GM18907 (cell line): Measurements from ENCODE around the gene SIAH2.

Experiments
- ATAC-seq: cut with Tn5 transposase; IDR thresholded peaks from one replicate; pipeline ENCODE4 v1.9.1; 2021; ENCODE audit warnings: mild to moderate bottlenecking, moderate library complexity; ENCODE audit not compliant: unreplicated experiment

The SIAH2 gene

DNA sequence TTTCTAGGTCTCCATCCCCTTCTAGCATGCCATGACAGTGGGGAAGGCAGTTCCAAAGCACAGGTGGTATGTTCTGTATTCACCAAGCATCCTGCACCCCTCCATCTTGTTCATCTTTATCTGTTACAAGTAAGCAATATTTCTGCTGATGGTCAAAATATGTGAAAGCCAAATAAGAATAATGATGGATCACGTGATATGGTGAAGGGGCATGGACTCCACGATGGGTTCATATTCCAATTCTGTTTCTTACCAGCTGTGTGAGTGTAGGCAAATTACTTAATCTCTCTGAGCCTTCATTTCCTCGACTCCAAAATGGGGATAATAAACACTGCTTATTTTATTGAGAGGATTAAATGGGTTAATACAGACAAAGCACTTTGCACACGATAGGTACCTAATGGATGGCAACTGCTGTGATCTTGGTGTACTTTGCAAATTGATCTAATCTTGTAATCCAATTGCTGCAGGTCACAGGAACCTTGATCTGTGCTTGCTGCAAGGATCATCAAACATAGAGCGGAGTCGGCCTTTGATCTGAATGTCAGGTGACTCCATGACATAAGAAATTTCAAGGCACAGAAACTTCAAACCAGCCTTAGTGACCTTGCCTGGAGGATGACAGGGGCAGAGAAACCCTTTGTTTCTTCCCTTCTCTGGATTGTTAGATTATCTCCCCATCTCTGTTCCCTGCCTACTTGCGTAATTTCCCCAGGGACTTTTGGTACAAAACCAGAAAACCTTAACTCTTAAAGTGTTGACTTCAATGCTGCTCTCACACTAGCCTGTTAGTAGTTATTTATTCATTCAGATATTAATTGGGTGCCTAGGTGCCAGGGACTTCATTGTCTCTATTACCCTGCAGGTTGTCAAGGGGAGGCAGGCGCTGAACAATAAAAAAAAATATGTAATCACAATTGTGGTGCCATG, 25.8 kb downstream of the SIAH2 start:
- ATAC-seq: no peak

DNA sequence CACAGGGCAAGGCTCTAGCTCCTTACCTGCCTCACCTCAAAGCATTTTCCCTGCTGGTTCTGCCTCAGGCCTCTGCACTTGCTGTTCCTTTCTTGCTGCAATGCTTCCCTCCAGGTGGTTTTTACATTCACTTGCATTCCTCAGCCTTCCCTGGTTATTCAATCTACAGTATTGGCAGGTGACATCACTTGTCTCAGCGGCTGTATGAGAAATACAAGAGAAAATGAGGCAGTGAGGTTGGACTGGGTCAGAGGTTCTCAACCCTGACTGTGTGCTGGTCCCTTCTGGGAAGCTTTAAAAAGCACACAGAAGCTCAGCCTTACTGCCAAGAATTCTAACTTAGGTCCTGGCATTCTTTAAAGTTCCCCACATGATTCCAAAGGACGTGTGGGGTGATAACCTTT, 26.7 kb downstream of the SIAH2 start:
- no peak for ATAC-seq

GRCh38 chr3:150734795-150735119, 28.2 kb downstream of the SIAH2 start:
- no peak for ATAC-seq

DNA sequence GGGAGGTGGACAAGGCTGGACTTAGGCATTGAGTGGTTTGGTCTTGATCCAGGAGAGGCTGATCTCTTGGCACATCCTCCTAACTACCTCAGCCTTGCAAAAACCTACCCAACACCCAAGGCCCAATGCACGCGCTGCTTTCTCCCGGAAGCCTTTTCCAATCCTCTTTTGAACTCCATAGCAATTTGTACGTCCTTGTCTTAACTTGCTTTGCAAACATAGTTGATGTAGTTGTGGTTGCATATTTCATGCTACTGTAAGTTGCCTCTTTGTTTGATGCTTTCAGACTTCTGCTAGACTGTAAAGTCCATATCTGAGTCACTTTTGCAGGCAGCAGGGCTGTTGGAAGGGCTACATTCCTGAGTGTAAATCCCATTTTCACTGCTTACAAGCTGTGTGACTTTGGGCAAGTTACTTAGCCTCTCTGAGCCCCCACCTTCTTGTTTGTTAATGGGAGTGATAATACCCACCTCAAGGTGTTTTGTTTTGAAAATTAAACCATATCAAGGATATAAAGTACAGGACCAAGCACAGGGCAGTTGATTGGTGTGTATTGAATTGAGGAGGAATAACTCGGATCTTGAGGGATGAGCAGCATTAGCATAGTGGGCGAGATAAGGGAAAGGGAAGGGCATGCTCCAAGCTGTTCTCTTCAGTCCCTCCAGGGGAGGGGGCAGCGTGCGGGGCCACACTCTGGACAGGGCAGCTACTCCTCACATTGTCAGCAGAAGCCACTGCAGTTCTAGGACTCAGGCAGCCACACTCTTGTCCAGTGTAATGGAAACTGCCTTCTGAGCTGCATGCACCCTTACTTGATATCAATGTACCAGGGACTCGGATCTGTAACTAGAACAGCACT, 28.8 kb downstream of the SIAH2 start:
- ATAC-seq: no peak

DNA sequence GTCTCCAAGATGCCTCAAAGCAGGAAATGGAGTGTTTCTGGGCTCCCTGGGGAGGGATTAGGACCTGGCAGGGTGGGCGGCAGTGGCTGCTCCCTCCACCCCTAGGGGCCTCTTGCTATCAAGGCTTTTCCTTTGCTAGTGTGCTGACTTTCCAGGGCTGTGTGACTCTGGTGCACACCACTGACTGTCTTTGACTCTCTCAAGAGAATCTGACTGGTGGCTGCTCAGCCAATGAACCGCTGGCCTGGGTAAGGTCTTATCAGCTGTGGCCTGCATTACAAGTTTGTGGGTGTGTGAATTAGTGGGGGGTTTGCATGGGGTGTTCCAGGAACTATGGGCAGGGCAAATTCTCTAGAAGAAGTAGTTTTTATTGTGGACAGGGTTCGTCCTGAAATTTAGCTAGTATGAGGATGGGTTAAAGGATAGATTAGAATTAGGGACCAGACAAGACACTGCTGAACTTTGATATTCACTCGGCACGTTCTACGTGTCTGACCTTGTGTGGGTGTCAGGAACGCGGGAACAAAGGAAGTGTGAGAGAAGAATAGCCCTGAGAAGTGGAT, 29.5 kb downstream of the SIAH2 start:
- no peak for ATAC-seq

GRCh38 chr3:150729682-150730360, 33.1 kb downstream of the SIAH2 start:
- ATAC-seq: no peak

DNA sequence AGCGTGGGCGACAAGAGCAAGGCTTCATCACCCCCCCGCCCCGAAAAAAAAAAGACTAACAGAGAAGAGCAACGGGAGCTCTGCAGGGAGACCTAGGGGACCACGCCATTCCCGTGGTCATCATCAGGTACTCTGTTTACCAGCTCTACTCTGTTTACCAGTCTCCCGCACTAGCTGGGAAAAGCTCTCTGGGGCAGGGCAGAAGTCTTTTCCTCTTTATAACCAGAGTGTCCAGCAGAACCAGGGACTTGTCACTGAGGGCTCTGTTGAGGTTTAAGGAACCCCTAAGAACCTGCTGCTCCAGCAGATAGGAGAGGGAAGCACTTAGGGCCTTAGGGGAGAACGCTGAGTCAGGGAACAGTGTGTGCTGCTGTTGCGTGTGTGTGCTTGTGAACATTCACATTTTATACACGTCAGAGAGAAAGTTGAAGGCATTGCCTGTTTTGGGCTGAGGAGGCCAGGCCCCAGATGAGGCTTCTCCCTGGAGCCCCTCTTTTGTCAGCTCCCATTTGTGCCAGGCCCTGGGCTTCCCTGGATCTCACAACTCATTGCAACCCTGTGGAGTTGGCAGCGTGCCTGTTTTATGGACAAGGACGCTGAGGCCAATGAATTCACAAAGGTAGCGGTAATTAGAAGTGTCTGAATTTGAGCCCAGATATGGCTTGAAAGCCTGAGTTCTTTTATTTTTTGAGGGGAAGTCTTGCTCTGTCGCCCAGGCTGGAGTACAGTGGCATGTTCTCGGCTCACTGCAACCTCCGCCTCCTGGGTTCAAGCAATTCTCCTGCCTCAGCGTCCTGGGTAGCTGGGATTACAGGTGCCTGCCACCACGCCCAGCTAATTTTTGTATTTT, 35.1 kb downstream of the SIAH2 start:
- ATAC-seq: no peak

DNA sequence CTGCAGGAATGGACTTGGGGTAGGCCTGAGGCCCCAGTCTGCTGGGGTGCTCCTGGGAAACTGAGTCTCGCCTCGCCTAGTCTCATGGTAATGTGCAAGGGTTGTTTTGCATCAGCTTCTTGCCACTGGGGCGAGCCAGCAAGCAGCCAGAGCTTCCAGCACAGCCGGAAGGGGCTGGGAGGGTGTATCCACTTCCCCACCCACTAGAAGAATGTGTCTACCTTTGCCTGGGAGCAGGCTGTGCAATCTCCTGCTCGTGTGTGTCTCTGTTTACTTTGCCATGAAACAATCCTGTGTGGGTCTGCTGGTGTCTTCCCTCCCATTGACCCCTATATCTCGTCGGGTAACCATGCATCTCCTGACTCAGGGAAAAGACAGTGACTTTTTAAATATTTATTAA, 37.4 kb downstream of the SIAH2 start:
- ATAC-seq: no peak

DNA sequence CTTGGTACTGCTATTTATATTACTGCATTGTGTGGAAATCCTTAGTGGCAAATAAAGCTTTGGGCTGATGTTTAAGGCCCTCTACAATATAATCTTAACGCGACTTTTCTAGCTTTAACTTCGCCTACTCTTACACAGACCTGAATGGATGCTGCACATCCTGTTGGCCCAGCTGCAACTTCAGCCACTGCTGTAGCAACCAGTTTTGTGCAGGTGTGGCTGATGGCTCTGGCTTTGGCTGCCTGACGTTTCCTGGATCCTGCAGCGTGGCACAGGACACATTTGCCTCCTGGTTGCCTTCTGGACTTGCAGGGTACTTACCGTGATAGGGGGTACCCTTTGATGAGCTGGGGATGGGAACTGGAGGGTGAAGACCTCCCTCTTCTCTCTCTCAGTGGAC, 39.0 kb downstream of the SIAH2 start:
- no peak for ATAC-seq

DNA sequence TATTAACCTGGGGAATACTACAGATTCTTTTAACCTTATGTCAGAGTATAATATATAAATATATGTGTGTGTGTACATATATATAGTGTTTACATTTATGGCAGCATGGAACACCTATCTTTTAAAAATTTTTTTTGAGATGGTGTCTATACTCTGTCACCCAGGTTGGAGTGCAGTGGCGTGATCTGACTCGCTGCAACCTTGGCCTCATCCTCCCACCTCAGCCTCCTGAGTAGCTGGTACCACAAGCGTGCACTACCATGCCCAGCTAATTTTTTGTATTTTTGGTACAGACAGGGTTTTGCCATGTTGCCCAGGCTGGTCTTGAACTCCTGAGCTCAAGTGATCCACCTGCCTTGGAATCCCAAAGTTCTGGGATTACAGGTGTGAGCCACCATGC, 40.7 kb downstream of the SIAH2 start:
- no peak for ATAC-seq

- peak; percentile 85 for ATAC-seq
These were observed 41.5 kb downstream of the SIAH2 start for GRCh38 chr3:150721285-150722130.

DNA sequence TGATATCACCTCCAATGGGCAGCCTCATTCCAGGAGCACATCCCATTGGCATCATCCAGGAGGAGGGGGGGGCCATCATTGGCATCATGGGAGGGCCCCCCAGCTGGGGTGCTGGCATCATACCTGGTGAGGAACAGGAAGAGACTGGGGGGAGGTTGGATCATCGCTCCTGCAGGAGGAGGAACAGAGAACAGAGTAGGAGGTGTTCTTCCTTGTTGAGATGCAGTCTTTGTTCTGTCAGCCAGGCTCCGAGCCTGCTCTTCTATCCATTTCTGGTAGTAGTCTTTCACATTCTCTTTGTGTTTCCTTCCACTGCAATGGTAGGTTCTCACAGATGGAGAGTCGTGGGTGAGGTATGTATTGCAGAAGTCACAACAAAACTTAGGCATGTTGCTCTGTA, 42.5 kb downstream of the SIAH2 start:
- ATAC-seq: no peak

DNA sequence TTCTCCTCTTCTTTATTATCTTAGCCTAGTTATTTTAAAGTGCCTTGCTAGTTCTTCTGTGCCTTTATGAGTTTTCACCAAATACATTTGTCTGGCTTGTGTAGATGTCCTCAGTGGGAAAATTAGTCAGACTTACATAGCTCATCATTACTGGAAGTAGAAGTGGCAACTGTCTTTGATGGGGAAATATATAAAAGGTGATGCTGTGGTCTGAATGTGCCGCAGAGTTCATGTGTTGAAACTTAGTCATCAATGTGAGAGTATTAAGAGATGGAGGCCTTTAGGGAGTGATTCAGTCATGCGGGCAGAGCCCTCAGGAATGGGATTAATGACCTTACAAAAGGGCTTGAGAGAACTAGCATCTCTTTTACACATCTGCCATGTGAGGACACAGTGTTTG, 52.9 kb downstream of the SIAH2 start:
- no peak for ATAC-seq

GRCh38 chr3:150703756-150704344, 59.1 kb downstream of the SIAH2 start, which contains the start of gene ERICH6:
TSS of gene ERICH6 (minus strand) at chr3:150703920. CDS start at chr3:150703898, 22 bp downstream.
- ATAC-seq: peak; percentile 99

GRCh38 chr3:150703299-150703755, 59.6 kb downstream of the SIAH2 start:
- ATAC-seq: peak; percentile 29

DNA sequence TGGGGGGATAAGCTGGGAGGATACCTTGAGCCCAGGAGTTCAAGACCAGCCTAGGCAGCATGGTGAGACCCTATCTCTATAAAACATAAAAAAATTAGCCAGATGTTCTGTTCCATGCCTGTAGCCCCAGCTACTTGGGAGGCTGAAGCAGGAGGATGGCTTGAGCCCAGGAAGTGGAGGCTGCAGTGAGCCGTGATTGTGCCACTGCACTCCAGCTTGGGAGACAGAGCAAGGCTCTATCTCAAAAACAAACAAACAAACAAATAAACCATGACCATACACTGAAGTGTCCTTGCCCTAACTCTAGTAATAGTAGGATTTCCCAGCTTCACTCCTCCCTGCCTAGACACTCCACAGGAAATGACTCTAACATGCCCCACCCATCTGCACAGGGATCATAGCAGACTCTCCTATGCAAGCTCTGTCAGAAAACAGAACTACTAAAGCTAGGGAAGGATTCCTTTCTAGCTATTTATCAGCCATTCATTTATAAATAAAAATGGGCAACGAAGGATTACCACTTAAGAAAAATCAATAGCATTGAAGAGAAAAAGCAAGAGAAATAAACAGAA, 63.8 kb downstream of the SIAH2 start:
- ATAC-seq: no peak

- no peak for ATAC-seq
These were observed 65.3 kb downstream of the SIAH2 start for GRCh38 chr3:150697646-150698045.

DNA sequence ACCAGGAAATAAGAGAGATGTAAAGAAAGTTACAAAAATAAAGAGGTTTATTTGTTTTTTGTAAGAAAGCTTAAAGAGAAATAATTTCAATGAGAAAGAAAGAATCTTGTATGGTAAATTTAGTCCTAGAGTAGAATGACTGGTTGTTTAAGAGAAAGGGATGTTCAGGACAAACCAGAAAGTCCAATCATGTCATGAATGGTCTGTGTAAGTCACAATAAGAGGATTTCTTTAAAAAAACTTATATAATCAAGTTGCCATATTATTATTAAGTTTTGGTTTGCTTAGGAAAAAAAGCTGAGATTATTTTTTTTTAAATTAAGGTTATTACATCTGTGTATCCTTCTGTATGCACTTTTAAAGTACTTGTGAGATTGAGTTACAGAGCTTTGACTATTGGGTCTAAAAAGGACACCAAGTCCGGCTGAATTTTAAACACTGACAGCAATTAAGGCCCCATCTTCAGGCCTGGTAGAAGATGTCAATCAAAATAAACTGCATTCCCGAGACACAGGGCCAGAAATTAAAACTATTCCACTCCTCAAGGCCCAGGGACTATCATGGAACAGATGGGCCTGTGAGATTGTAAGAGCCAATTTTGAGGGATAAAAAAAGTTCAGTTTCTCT, 71.4 kb downstream of the SIAH2 start:
- ATAC-seq: no peak
